Placental pericyte (primary cell): ENCODE measurements around the gene MMP28. TPM values are rescaled to one million over a fixed set of nuclear protein-coding genes. Genes with fewer than 3 reads are reported as not detected.

Source experiments
- total RNA-seq: library from RNA; depleted of rRNA; stranded (reverse); fragments of >200 nt; gene quantifications from 2 replicates; pipeline ENCODE4 v1.2.3, GENCODE V29; 2012

Gene MMP28, protein sequence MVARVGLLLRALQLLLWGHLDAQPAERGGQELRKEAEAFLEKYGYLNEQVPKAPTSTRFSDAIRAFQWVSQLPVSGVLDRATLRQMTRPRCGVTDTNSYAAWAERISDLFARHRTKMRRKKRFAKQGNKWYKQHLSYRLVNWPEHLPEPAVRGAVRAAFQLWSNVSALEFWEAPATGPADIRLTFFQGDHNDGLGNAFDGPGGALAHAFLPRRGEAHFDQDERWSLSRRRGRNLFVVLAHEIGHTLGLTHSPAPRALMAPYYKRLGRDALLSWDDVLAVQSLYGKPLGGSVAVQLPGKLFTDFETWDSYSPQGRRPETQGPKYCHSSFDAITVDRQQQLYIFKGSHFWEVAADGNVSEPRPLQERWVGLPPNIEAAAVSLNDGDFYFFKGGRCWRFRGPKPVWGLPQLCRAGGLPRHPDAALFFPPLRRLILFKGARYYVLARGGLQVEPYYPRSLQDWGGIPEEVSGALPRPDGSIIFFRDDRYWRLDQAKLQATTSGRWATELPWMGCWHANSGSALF
- total RNA-seq: 1.3 TPM in 1 of 2 replicates, not detected in the other

DNA sequence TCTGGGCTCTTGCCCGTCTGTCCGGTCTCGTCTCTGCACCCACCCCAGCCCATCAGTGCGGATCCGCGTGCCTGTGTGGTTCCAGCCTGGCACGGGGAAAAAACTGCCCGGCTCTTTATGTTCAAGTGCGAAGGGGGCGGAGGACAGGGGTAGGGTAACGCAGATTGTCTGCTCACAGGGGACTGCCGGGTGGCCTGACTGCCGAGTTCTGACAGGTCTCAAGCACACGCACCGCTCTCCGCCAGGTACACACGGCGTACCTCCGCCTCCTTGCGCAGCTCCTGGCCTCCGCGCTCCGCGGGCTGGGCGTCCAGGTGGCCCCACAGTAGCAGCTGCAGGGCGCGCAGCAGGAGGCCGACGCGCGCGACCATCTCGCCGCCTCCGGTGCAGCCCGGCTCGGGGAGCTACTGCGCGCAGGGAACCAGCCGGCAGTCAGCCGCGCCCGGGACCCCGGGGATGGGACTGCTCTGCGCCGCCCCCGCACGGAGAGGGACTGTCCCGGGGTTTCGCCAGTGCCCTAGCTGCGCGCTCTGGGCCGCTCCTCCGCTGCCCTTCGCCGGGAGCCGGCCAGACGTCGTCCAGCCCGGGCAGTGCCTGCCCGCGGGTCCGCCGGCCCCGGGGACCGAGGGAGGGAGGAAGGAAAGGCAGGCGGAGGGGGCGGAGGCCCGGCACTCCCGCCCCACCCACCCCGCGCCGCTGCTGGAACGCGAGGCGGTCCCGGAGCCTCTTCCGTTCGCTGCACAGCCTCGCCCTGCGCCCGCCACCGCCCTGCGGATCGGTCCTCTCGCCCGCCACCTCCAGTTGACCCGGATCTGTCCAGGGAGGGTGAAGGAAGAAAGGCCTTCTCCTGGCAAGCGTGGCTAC is at the start of gene MMP28:
Gene MMP28 (minus strand): TSS at position 635 of the 864 bp plus-strand sequence. CDS start 264 bp downstream, at position 371.

DNA sequence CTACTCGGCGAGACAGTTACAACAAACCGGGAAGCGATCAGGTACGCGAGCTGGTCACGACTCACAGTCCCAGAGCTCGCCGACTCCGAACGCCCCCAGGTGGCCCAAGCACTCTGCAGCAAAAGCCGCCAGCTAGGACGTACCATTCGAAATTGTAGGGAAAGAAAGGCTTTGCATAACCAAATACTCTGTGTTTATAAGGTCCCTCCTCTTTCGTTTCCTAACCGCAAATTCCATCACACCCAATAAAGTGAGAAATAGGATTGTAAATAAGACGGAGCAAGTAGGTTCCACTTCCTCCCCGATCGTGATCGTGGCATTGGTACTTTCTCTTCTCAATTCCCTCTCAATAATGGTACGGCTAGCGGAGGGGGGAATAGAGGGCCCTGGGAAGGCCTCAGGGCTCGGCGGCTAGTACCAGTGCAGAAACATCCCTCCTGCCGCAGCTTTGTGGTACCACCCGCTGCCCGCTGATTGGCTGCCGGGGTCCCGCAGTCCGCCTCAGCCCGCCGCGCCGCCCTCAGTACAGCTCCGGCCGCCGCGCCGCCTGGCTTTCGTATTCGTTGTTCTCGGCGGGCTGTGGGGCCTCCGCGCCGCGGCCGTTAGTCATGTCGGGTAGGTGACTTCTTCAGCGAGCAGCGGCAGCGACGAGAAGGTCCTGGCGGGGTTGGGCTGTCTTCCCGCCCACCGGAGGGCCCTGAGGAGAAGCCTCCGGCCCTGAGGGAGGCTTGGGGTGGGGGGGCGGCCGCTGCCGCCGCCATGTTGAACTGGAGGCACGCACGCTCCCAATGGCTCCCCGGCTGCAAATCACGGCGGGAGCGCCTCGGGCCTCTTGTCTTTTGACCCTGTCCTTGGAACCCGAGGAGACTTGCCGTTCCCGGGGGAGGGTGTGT is 13.8 kb upstream of the MMP28 start, which contains the start of gene TAF15:
Gene TAF15 (plus strand): TSS at position 523 of the 893 bp plus-strand sequence. CDS start 86 bp downstream, at position 609.

DNA sequence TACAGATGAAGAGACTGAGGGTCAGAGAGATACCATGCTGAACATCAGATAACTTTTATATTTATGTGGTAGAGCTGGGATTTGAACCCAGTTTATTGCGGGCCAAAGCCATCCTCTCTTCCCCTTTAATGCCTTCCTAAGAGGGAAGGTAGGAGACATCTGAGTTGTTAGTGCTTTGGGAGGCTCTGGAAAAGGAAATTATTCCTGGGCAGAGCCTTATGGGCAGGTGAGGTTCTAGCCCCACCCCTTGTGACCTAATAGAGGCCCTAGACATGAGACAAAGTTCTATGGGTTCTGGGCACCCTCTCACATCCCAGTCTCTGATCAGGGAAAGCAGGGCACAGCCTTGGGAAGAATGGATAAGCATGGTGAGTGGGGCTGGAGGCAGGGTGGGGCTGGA is 34.9 kb downstream of the MMP28 start, which contains the start of gene C17orf50:
Gene C17orf50 (plus strand): TSS at position 301 of the 400 bp plus-strand sequence. CDS start 55 bp downstream, at position 356.

DNA sequence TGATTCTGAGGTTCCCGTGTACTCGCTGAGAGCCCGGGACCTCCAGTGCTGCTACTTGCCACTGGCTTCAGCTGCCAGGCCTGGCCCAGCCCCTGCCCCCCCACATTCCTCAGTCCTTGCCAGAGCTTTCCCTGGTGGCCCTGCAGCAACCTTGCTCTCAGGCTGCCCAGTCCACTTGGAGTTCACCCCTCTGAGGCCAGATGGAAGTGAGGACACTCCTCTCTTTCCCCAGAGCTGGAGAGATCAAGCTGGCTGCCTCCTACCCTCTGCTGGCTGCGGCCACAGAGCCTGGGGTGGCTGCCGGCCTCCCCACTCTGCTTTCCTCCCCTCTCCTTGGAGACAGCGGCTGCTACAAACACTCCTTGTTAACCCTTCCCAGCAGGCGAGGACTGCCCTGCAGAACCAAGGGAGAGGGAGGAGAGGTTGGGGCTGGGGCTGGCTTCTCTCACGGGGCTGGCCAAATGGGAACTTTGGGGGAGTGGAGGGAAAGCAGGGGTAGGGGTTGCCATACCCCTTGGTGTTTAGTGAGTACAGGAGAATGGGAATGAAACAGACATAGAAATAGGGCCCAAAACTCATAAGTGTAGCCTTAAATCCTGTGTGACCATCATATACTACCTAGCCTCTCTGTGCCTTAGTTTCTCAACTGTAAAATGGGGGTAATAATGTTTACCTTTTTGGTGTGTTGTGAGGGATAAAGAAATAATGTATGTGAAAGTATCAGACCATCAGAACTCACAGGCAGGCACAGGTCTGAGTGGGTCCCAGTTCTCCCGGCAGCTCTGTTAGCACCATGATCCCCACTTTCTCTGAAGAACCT is 42.3 kb downstream of the MMP28 start, which contains the start of gene GAS2L2:
Gene GAS2L2 (minus strand): TSS at position 295 of the 820 bp plus-strand sequence. CDS start 389 bp downstream, outside the sequence.

DNA sequence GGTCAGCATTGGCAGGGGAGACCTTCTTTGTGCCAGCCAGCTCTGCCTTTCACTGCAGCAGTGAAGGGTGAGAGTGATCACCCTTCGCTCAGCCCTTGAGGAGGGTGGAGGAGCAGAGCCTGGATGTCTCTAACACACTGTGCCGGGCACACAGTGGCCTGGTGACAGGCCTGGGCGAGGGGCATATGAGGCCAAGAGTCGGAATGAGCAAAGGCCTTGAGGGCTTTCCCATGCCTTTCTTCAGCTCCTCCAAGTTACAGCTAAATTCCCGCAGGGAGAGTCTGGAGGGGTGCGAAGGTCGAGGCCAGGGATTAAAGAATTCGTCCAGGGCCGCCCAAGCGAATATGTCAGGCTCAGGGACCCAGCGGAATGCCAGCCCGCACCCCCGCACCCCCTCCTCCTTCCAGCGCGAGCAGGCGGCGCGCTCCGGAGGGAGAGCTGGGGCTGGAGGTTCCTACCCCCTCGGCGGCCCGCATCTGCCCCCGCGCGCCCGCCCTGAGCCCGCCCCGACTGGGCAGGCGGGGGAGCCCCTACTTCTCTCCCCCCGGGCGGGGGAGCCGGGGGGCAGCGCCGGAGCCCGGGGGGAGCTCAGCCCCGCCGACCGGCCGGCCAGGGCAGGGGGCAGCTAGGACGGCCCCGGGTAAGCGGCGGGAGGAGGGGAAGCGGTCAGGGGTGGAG is 64.1 kb downstream of the MMP28 start, which contains the start of gene RASL10B:
Gene RASL10B (plus strand): TSS at position 401 of the 678 bp plus-strand sequence. CDS start 3,546 bp downstream, outside the sequence.

Other genes with a start within 250 kb of the MMP28 start
- not detected in 2 replicates for gene SLFN14, start 234.8 kb downstream of the MMP28 start, total RNA-seq
- 4.7 and 7.2 TPM in 2 replicates for gene PEX12, start 217.1 kb downstream of the MMP28 start, total RNA-seq
- 105 and 107 TPM in 2 replicates for gene AP2B1, start 208.3 kb downstream of the MMP28 start, total RNA-seq
- 3.7 and 8.3 TPM in 2 replicates for gene RASL10B, start 64.0 kb downstream of the MMP28 start, total RNA-seq
- not detected in 2 replicates for gene GAS2L2, start 42.4 kb downstream of the MMP28 start, total RNA-seq
- gene C17orf50, start 34.8 kb downstream of the MMP28 start, total RNA-seq: not detected in 2 replicates
- 50.6 and 59.8 TPM in 2 replicates for gene TAF15, start 13.8 kb upstream of the MMP28 start, total RNA-seq
- not detected in 2 replicates for gene HEATR9, start 73.2 kb upstream of the MMP28 start, total RNA-seq
- gene CCL5, start 84.7 kb upstream of the MMP28 start, total RNA-seq: 0.29 TPM in 1 of 2 replicates, not detected in the other
- not detected in 2 replicates for gene RDM1, start 135.1 kb upstream of the MMP28 start, total RNA-seq
- not detected in 2 replicates for gene LYZL6, start 148.1 kb upstream of the MMP28 start, total RNA-seq
- not detected in 2 replicates for gene CCL16, start 185.9 kb upstream of the MMP28 start, total RNA-seq
- not detected in 2 replicates for gene CCL14, start 191.1 kb upstream of the MMP28 start, total RNA-seq
- not detected in 2 replicates for gene CCL15, start 205.9 kb upstream of the MMP28 start, total RNA-seq
- not detected in 2 replicates for gene CCL23, start 222.3 kb upstream of the MMP28 start, total RNA-seq